NCI-H187 (cell line): Measurements from ENCODE around the gene VPS72.
A peak's percentile ranks its signal among the peaks of the same experiment; 100 is the strongest.

Experiments used
- DNase-seq, 2 experiments: peaks; one replicate each; lab custom pipeline; 2025; lab: John Stamatoyannopoulos, UW

VPS72 gene

DNA sequence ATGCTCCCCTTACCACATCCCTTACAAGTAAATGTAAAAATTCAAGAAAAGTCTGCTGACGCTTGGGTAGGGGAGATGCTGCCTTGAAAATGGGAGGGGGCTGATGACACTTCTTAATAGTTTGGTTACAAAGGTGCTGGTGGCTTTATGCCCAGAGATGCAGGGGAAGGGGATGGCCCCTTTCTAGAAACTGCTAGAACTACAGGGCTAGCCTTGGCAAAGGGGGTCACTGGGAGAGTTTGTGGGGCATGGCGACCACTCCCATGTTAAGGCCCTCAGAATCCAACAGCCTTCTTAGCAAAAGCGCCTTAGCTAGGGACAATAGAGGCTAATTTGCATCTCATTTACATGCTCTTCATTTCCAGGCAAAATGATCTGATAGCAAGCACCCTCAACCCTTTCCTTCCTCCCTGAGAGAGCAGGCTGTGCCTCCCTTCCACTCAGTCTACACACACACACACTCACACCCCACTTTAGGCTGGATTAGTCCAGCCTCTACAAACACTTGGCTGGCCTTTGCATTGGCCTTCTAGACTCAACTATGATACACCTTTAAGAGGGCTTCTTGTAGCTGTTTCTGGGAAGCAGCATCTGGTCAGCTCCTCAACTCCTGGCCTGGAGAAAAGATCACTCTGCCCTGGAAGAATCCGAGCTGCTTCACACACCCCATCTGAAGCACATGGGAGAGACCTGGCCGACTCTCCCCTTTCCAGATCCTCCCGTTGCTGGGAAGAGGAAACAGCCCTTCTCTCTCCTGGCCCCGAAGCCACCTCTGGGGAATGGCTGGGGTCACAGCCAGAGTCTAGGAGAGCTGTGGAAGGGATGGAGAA, 45.3 kb downstream of the VPS72 start:
- DNase-seq: no peak

DNA sequence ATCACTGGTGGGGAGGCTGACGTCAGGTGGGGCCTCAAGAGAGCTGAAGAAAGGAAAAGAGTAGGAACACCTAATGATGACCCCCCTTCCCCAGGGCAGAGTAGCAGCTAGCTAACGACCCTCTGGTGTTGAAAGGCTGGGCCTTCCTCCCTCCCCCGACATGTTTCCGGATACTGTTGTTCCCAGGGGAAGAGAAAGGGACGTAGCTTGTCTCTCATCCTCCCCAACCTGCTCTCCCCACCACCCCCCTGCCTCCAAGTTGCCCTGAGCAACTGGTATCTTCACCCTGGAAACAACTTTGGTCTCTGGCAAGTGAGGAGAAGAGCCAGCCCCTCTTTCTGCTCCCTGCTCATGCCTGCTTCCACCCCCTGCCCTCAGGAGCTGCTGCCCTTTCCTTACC, 46.0 kb downstream of the VPS72 start:
- DNase-seq: no peak

DNA sequence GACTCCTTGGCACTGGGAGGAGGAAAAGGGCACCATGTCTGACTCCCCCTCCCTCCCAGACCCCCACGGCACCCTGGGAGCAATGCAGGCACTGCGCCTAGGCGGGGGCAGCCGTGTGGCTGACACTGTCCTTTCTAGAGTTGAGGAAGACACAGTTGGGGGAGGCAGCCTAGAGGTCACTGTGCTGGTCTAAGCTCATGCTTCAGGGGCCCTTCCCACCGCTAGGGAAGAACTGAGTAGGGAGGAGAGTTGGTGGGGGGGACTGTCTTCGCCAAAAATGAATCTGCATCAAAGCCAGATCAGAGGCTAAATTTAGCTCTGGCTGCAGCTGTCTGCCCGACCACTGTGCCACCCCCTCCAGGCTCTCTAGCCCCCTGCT, 47.0 kb downstream of the VPS72 start:
- DNase-seq: no peak

- no peak for DNase-seq
Observed at GRCh38 chr1:151142411-151143056, 47.5 kb downstream of the VPS72 start.

GRCh38 chr1:151137789-151138188, 52.2 kb downstream of the VPS72 start:
- no peak for DNase-seq

GRCh38 chr1:151135433-151136385, 54.3 kb downstream of the VPS72 start:
- DNase-seq: no peak

DNA sequence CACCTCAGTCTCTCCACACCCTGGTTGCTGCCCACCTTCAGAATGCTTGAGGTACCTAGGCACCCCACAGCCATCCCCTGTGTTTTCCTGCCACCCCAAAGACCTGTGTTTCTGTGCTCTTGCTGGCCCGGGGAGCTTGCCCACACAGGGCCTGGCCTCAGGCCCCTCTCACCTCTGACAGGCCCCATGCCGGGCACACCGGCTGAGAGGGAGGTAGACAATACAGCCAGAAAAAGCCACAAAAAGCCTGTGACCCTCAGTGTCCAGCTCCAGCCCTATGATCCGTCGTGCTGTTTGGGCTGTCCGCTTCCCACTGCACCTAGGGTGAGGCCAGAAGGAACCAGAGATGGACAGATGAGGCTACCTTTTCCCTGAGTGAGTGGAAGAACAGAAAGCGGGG, 55.0 kb downstream of the VPS72 start:
- DNase-seq: no peak

- no peak for DNase-seq
Observed at GRCh38 chr1:151134396-151134795, 55.6 kb downstream of the VPS72 start.

DNA sequence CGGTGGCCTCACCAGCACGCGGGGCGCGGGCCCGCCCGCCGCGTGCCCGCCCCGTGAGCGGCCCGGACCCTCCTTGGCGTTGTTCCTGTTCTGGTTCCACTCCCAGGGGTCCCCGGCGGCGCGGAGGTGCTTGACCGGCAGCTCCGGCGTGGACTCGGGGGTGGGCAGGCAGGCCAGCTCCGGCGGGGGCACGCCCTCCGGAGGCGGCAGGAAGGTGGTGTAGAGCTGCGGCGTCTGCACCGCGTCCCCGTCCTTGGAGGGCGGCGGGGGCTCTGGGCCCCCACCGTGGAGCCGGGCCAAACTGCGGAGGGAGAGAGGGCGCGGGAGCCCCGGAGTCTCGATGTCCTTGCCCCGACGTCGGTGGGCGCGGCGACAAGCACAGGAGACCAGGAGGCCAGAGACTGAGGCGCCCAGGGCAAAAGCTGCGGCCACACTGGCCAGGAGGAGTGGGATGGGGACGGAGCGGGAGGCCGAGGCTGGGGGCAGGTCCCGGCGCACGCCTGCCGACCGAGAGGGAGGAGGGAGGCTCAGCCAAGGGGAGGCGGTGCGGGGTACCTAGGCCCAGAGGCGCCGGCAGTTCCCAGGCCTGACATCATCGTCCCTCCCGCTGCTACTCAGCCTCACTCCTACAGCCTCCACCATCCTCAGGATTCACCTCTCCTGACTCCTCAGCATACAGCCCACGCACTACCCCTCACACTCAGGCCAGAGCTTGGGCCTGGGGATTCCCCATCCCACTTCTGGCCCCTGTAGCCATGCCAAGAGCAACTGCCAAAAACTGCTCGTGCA, 56.8 kb downstream of the VPS72 start:
- DNase-seq: no peak

- DNase-seq: no peak
Observed at GRCh38 chr1:151132335-151133017, 57.5 kb downstream of the VPS72 start.

- DNase-seq: no peak
Observed at GRCh38 chr1:151131701-151132334, 58.2 kb downstream of the VPS72 start.

DNA sequence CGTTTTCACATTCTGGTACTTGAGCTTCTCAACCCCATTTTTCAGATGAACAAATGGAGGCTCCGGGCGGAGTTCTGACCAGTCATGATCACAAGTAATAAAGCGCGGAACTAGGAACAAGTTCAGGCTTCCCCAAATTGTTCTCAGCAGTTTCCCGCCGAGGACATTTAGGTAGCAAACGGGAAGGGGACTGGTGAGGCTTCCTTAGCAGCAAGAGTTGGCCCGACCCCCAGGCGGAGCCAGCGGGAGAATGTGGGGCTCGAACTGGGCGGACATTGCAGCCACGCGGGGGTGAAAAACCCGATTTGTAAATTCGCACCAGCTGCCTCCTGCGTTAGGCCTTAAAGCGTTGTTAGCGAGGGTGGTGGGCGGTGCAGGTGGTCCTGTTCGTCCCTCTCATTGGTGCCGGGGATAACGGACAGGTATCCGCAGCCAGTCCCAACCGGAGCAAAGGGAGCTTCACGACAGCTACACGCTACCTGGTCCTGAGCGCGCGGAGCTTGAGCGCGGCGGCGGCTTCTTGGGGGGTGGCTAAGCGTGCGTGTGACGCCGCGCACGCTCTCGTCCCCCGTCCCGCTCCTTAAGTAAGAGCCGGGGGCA, 58.9 kb downstream of the VPS72 start:
- peak; percentile 82 to 96 for DNase-seq

GRCh38 chr1:151128800-151129199, 61.2 kb downstream of the VPS72 start:
- no peak for DNase-seq
